ENCODE results near the gene ADCK1.

ADCK1 gene

DNA sequence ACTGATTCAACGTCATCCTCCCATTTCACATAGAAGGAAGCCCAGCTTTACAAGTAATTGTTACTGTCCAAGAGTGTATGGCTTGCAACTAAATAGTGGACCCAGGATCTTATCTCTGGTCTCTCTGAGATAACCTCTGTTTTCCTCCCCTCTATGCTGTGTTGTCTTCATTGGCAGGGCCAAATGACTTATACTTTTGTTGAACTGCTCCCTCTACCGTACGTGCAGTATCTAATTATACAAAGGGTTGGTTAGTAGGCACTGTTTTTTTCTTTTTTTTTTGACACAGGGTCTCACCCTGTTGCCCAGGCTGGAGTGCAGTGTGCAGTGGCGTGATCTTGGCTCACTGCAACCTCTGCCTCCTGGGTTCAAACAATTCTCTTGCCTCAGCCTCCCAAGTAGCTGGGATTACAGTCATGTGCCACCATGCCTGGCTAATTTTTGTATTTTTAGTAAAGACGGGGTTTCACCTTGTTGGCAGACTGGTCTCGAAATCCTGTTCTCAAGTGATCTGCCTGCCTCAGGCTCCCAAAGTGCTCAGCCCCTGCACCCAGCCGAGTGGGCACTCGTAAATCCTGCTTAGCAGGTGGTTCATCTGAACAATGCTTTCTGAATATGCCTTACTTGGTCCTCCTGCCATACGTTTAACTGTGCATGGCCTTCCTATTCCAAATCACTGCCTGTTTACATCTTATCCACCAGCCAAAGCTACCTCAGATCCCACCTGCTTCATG is 162.1 kb downstream of the ADCK1 start:
- Histone ChIP-seq H3K36me3 (ENCODE audit: control insufficient read depth, insufficient read depth, low read length) (no peaks in the 10 kb centered on the region), H3K27ac (ENCODE audit: insufficient read depth, low read depth, low read length, poor library complexity, severe bottlenecking) (no peak overlapping the region), H3K4me3 (ENCODE audit: insufficient read depth, low read depth, low read length) (no peak overlapping the region), H3K9me3 (ENCODE audit: control insufficient read depth, low read length) (no peaks in the 10 kb centered on the region), H3K4me1 (ENCODE audit: control insufficient read depth, insufficient read depth, low read length) (no peaks in the 10 kb centered on the region), H3K27me3 (ENCODE audit: control insufficient read depth, insufficient read depth, low read length, poor library complexity, severe bottlenecking) (peaks cover 17% of the 10 kb centered on the region)
- WGBS, 2 experiments: 85 to 87% methylated on average over 9 of the region's 9 CpGs

DNA sequence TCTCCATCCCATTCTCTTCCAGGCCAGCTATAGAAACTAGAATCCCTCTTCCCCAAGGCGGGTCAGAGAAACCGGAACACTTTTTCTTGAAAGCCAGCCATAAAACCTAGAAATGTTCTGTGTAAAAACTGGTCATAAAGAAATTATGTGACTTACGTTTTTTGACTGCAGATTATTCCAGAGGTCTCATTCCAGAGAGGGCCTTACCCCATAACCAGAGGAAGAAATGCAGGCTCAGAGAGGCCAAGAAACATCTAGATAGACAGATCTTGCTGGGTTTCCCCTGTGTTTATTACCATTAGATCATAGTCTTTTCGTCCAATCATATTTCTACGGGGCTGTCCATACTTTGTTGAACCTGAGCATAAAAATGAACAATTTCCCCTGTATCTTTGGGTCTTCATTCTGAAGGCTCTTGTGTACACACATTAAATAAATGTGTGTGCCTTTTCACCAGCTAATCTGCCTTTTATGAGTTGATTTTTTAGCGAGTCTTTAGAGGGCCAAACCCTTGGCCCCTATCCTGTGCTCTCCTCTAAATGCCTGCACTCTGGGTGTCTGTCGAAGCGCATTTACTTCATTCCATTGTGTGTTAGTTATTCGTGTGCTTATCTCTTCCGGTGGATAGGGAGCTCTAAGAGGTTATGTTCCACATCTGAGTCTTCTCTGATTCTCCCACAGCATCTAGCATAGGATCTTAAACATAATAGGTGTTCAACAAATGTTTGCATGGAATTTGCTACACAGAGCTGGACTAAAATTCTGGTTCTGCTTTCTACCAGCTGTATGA is 163.0 kb downstream of the ADCK1 start:
- no peaks in the 10 kb centered on the region for H3K9me3 ChIP-seq (ENCODE audit: control insufficient read depth, low read length)
- H3K4me1 ChIP-seq (ENCODE audit: control insufficient read depth, insufficient read depth, low read length): no peaks in the 10 kb centered on the region
- no peak overlapping the region for H3K4me3 ChIP-seq (ENCODE audit: insufficient read depth, low read depth, low read length)
- peaks cover 17% of the 10 kb centered on the region for H3K27me3 ChIP-seq (ENCODE audit: control insufficient read depth, insufficient read depth, low read length, poor library complexity, severe bottlenecking)
- H3K27ac ChIP-seq (ENCODE audit: insufficient read depth, low read depth, low read length, poor library complexity, severe bottlenecking): no peak overlapping the region
- H3K36me3 ChIP-seq (ENCODE audit: control insufficient read depth, insufficient read depth, low read length): no peaks in the 10 kb centered on the region
- 90 to 92% methylated on average over 10 of the region's 10 CpGs for WGBS, 2 experiments

DNA sequence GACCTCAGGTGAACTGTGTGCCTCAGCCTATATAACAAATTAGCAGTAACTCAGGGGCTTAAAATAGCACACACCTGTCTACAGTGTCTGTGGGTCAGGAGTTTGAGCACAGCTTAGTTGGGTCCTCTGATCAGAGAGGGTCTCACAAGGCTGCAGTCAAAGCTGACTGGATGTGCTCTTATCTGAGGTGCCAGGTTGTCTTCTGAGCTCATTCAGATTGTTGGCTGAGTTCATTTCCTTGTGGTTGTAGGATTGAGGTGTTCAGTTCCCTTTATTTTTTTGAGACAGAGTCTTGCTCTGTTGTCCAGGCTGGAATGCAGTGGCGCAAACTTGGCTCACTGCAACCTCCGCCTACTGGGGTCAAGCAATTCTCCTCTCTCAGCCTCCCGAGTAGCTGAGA is 164.7 kb downstream of the ADCK1 start:
- no peak overlapping the region for H3K27ac ChIP-seq (ENCODE audit: insufficient read depth, low read depth, low read length, poor library complexity, severe bottlenecking)
- no peaks in the 10 kb centered on the region for H3K36me3 ChIP-seq (ENCODE audit: control insufficient read depth, insufficient read depth, low read length)
- no peaks in the 10 kb centered on the region for H3K9me3 ChIP-seq (ENCODE audit: control insufficient read depth, low read length)
- no peak overlapping the region for H3K4me3 ChIP-seq (ENCODE audit: insufficient read depth, low read depth, low read length)
- H3K4me1 ChIP-seq (ENCODE audit: control insufficient read depth, insufficient read depth, low read length): no peaks in the 10 kb centered on the region
- peaks cover 17% of the 10 kb centered on the region for H3K27me3 ChIP-seq (ENCODE audit: control insufficient read depth, insufficient read depth, low read length, poor library complexity, severe bottlenecking)
- WGBS, 2 experiments: 95 to 97% methylated on average over 3 of the region's 3 CpGs

DNA sequence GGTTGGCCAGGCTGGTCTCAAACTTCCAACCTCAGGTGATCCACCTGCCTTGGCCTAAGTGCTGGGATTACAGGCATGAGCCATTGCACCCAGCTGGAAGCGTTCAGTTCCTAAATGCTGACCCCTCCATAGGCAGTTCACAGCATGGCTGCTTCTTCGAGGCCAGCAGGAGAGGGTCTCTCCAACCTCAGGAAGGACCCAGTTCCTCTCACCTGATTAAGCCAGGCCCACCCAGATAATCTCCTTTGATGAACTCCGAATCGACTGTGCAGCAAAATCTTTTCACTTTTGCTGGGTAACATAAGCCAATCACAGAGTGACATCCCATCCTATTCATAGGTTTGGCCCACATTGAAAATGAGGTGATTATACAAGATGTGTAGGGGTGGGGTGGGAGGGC is 165.1 kb downstream of the ADCK1 start:
- H3K27me3 ChIP-seq (ENCODE audit: control insufficient read depth, insufficient read depth, low read length, poor library complexity, severe bottlenecking): peaks cover 17% of the 10 kb centered on the region
- no peak overlapping the region for H3K4me3 ChIP-seq (ENCODE audit: insufficient read depth, low read depth, low read length)
- no peaks in the 10 kb centered on the region for H3K36me3 ChIP-seq (ENCODE audit: control insufficient read depth, insufficient read depth, low read length)
- 96 to 97% methylated on average over 4 of the region's 4 CpGs for whole genome bisulfite sequencing, 2 experiments
- no peak overlapping the region for H3K27ac ChIP-seq (ENCODE audit: insufficient read depth, low read depth, low read length, poor library complexity, severe bottlenecking)
- H3K9me3 ChIP-seq (ENCODE audit: control insufficient read depth, low read length): no peaks in the 10 kb centered on the region
- H3K4me1 ChIP-seq (ENCODE audit: control insufficient read depth, insufficient read depth, low read length): no peaks in the 10 kb centered on the region

DNA sequence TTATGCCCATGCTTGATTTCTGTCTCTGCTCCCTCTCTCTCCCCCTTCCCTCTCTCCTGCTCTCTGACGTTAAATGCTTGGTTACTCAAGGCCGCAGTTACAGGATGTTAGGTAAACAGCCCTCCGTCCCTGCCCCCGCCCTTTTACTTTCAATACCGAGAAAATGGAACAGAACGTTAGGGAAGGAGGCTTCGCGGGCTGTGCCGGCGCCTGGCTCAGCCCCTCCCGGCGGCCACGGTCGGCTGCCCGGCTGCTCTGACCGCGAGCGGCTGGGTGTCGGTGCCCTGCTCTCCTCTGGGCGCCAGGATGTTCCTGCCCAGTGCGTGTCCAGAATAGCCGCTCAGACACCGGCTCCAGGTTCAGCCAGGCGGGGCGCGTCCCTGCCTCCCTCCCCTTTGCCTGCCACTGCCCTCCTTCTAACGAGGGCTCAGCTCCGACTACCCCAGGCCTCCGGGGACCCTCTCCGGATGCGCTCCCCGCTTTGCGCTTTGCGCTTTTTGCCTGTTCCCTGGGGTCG is 166.1 kb downstream of the ADCK1 start:
- no peaks in the 10 kb centered on the region for H3K4me1 ChIP-seq (ENCODE audit: control insufficient read depth, insufficient read depth, low read length)
- H3K27ac ChIP-seq (ENCODE audit: insufficient read depth, low read depth, low read length, poor library complexity, severe bottlenecking): no peak overlapping the region
- H3K9me3 ChIP-seq (ENCODE audit: control insufficient read depth, low read length): no peaks in the 10 kb centered on the region
- WGBS, 2 experiments: 30% methylated on average over 35 of the region's 35 CpGs
- H3K27me3 ChIP-seq (ENCODE audit: control insufficient read depth, insufficient read depth, low read length, poor library complexity, severe bottlenecking): peaks cover 17% of the 10 kb centered on the region
- no peaks in the 10 kb centered on the region for H3K36me3 ChIP-seq (ENCODE audit: control insufficient read depth, insufficient read depth, low read length)
- no peak overlapping the region for H3K4me3 ChIP-seq (ENCODE audit: insufficient read depth, low read depth, low read length)

DNA sequence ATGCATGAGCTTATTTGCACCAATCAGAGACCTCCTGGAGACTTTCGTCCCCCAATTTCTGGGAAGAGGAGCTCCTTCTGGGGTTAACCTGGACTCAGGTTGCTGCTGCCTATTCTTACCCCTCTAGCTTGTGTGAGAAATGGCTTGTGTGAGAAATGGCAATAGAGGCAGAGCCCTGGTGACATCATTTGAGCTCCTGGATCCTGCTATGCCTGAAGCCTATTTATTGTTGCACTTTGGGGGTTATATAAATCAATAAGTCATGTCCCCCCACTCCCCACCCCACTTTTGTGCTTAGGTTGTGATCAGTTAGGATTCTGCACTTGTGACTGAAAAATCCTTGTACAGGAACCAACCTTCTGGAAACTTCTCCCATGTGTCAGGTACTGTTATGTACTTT is 167.2 kb downstream of the ADCK1 start:
- H3K27me3 ChIP-seq (ENCODE audit: control insufficient read depth, insufficient read depth, low read length, poor library complexity, severe bottlenecking): peaks cover 17% of the 10 kb centered on the region
- no peak overlapping the region for H3K27ac ChIP-seq (ENCODE audit: insufficient read depth, low read depth, low read length, poor library complexity, severe bottlenecking)
- no peaks in the 10 kb centered on the region for H3K4me1 ChIP-seq (ENCODE audit: control insufficient read depth, insufficient read depth, low read length)
- WGBS, 2 experiments: 90 to 94% methylated on average over 1 of the region's 1 CpG
- no peaks in the 10 kb centered on the region for H3K9me3 ChIP-seq (ENCODE audit: control insufficient read depth, low read length)
- no peak overlapping the region for H3K4me3 ChIP-seq (ENCODE audit: insufficient read depth, low read depth, low read length)
- H3K36me3 ChIP-seq (ENCODE audit: control insufficient read depth, insufficient read depth, low read length): no peaks in the 10 kb centered on the region

DNA sequence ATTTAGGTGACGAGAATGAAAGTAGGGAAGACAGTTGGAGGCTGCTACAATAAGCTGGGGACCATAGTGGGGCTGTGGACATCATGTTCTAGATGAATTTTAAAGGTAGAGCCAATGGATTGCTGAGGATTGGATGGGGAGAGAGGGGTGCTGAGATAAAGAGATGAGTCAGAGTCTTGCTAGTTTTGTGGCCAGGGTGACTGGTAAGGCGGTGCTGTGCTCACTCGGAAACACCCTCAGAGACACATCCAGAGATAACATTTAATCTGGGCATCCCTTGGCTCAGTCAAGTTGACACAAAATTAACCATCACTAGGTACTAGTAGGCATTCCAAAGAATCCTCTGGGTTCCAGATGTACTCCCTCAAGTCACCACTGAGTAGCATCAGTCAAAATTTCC is 170.7 kb downstream of the ADCK1 start:
- Histone ChIP-seq H3K27me3 (ENCODE audit: control insufficient read depth, insufficient read depth, low read length, poor library complexity, severe bottlenecking) (peaks cover 14% of the 10 kb centered on the region), H3K4me1 (ENCODE audit: control insufficient read depth, insufficient read depth, low read length) (no peaks in the 10 kb centered on the region), H3K27ac (ENCODE audit: insufficient read depth, low read depth, low read length, poor library complexity, severe bottlenecking) (no peak overlapping the region), H3K9me3 (ENCODE audit: control insufficient read depth, low read length) (no peaks in the 10 kb centered on the region), H3K4me3 (ENCODE audit: insufficient read depth, low read depth, low read length) (no peak overlapping the region), H3K36me3 (ENCODE audit: control insufficient read depth, insufficient read depth, low read length) (no peaks in the 10 kb centered on the region)
- WGBS, 2 experiments: 93% methylated on average over 3 of the region's 3 CpGs

DNA sequence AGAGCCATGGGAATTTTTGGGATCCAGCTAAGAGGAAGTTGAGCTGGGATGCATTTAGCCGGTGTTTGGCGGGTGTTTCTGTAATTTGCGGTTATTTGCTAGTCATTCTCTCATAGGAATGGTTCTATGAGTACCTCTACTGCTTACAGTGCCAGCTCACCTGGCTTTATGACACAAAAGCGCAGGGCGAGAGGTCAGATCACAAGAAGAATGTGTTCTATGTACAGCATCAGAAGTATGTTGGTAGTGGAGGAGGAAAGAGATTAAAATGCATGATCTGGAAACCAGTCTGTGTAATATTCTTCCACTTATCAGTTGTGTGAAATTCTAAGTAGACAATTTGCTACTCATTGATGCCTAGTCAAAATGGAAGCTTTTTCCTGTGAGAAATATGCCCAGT is 173.3 kb downstream of the ADCK1 start:
- Histone ChIP-seq H3K9me3 (ENCODE audit: control insufficient read depth, low read length) (no peaks in the 10 kb centered on the region), H3K4me1 (ENCODE audit: control insufficient read depth, insufficient read depth, low read length) (no peaks in the 10 kb centered on the region), H3K27ac (ENCODE audit: insufficient read depth, low read depth, low read length, poor library complexity, severe bottlenecking) (no peak overlapping the region), H3K4me3 (ENCODE audit: insufficient read depth, low read depth, low read length) (no peak overlapping the region), H3K36me3 (ENCODE audit: control insufficient read depth, insufficient read depth, low read length) (no peaks in the 10 kb centered on the region), H3K27me3 (ENCODE audit: control insufficient read depth, insufficient read depth, low read length, poor library complexity, severe bottlenecking) (no peaks in the 10 kb centered on the region)
- WGBS, 2 experiments: 96 to 98% methylated on average over 5 of the region's 5 CpGs

DNA sequence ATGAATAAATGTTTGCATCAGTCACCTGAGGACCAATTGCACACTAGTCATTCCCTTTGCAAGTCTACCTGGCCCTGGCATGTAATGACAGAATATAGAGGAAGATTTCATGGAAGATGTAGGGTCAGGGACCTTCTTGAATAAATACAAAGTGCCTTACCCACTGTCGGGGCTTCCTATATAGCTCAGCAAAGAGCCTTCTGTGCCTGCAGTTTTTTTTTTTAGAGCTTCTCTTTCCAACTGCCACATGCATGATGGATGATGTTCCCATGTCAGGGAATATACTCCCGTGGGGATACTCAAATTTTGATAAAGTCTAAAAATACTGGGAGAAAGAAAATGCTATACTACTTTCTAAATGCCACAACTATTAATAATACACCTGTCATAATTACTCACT is 176.7 kb downstream of the ADCK1 start:
- Histone ChIP-seq H3K36me3 (ENCODE audit: control insufficient read depth, insufficient read depth, low read length) (no peaks in the 10 kb centered on the region), H3K27me3 (ENCODE audit: control insufficient read depth, insufficient read depth, low read length, poor library complexity, severe bottlenecking) (peaks cover 12% of the 10 kb centered on the region), H3K4me3 (ENCODE audit: insufficient read depth, low read depth, low read length) (no peak overlapping the region), H3K4me1 (ENCODE audit: control insufficient read depth, insufficient read depth, low read length) (no peaks in the 10 kb centered on the region), H3K27ac (ENCODE audit: insufficient read depth, low read depth, low read length, poor library complexity, severe bottlenecking) (no peak overlapping the region), H3K9me3 (ENCODE audit: control insufficient read depth, low read length) (no peaks in the 10 kb centered on the region)
- 69 to 91% methylated on average over 1 to 2 of the region's 2 CpGs for WGBS, 2 experiments

DNA sequence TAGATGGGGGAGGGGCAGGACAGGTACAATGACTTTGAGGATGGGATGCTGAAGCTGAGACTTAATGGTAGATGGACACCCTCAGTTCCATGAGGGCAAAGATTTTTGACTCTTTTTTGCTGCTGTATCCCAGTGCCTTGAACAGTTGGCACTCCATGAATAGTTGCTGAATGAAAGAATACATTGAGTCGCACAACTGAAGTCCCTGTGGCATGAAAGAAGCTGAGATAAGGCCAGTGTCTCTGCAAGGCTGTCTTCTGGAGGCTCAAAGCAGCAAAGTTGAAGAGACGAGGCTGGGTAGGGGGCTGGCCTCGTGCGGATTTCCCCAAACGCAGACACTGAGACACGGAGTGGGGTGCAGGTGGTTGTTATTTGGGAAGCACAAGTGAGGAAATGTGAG is 179.3 kb downstream of the ADCK1 start:
- Histone ChIP-seq H3K4me3 (ENCODE audit: insufficient read depth, low read depth, low read length) (no peak overlapping the region), H3K27ac (ENCODE audit: insufficient read depth, low read depth, low read length, poor library complexity, severe bottlenecking) (no peak overlapping the region), H3K36me3 (ENCODE audit: control insufficient read depth, insufficient read depth, low read length) (no peaks in the 10 kb centered on the region), H3K9me3 (ENCODE audit: control insufficient read depth, low read length) (no peaks in the 10 kb centered on the region), H3K4me1 (ENCODE audit: control insufficient read depth, insufficient read depth, low read length) (no peaks in the 10 kb centered on the region), H3K27me3 (ENCODE audit: control insufficient read depth, insufficient read depth, low read length, poor library complexity, severe bottlenecking) (peaks cover 17% of the 10 kb centered on the region)
- WGBS, 2 experiments: 78 to 84% methylated on average over 6 of the region's 6 CpGs

Measured in ectodermal cell (in vitro differentiated cells).